ENCODE measurements around the gene OR2T2.
"Not testable (repeated sequence)": the region's sequence is repeated elsewhere in the genome, so short reads cannot be mapped to it uniquely, and the experiment has no call there.

DNA sequence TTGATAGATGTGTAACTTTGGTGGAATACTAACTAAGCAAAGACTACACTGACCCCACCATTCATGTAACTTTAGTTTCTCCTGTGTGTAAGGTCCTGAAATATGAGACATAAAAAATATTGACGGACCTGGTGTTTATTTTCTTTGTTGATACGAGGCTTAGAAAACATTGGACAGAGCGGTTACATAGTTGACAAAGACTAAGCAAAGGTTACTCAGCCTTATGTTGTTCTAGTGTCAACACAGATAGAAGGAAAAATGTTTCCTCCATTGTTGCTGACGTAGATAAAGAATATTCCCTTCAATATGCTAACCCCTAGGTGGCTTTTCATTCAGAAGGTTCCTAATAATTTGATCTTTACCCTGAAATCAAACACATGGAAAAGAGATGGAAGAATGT lies 9.6 kb downstream of the OR2T2 start:
- TF ChIP-seq SUZ12 (IDR thresholded peaks at IDR 0.05; ENCODE audit: extremely low read depth, insufficient read depth, insufficient read length); ZNF274 (IDR thresholded peaks at IDR 0.05; ENCODE audit: low read depth, low read length): not testable (repeated sequence)

Measured in NT2/D1 (cell line).